ENCODE data around the gene RELL1. TPM values are rescaled to one million over a fixed set of nuclear protein-coding genes. Genes with fewer than 3 reads are reported as not detected.

Gene RELL1
- total RNA-seq, 2 experiments from 2014 or later = 13.8 to 15.3 TPM

- ChIA-PET CTCF (no interaction called here), POLR2A (no interaction called here)
- ATAC-seq = no peak
- Mint-ChIP-seq H3K27ac (no peak overlapping the region), H3K27me3 (no peaks in the 10 kb centered on the region), H3K9me3 (no peaks in the 10 kb centered on the region), H3K4me1 (ENCODE audit: low read depth) (no peaks in the 10 kb centered on the region), H3K36me3 (ENCODE audit: low read depth) (peaks cover 32% of the 10 kb centered on the region), H3K4me3 (no peak overlapping the region)
- intact Hi-C loops (cut with micrococcal nuclease) = no loop called here
- TF ChIP-seq, protein P1, sequence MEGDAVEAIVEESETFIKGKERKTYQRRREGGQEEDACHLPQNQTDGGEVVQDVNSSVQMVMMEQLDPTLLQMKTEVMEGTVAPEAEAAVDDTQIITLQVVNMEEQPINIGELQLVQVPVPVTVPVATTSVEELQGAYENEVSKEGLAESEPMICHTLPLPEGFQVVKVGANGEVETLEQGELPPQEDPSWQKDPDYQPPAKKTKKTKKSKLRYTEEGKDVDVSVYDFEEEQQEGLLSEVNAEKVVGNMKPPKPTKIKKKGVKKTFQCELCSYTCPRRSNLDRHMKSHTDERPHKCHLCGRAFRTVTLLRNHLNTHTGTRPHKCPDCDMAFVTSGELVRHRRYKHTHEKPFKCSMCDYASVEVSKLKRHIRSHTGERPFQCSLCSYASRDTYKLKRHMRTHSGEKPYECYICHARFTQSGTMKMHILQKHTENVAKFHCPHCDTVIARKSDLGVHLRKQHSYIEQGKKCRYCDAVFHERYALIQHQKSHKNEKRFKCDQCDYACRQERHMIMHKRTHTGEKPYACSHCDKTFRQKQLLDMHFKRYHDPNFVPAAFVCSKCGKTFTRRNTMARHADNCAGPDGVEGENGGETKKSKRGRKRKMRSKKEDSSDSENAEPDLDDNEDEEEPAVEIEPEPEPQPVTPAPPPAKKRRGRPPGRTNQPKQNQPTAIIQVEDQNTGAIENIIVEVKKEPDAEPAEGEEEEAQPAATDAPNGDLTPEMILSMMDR (IDR thresholded peaks at IDR 0.05) = no peak
- no peak for DNase-seq
These were observed 58.9 kb downstream of the RELL1 start for GRCh38 chr4:37627263-37627662.

DNA sequence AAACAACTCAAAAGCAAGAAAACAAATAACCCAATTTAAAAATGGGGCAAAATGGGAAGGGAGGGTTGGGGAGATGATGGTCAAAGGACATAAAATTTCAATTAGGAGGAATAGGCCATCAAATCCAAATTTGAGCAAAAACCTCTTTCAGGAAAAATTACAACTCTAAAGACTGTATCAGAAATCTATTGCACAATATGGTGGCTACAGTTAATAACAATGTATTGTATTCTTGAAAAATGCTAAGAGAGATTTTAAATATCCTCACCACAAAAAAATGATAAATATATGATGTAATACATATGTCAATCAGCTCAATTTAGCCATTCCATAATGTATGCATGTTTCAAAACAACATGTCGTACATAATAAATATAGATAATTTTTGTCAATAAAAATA, 60.7 kb downstream of the RELL1 start:
- TF ChIP-seq, protein P1 (IDR thresholded peaks at IDR 0.05) = no peak
- Mint-ChIP-seq H3K27me3 (no peaks in the 10 kb centered on the region), H3K27ac (no peak overlapping the region), H3K9me3 (no peaks in the 10 kb centered on the region), H3K4me3 (no peak overlapping the region), H3K36me3 (ENCODE audit: low read depth) (peaks cover 23% of the 10 kb centered on the region), H3K4me1 (ENCODE audit: low read depth) (no peaks in the 10 kb centered on the region)
- POLR2A ChIA-PET = no interaction called here
- no peak for DNase-seq
- ATAC-seq = no peak
- intact Hi-C loops (cut with micrococcal nuclease) = no loop called here
- CTCF ChIA-PET = no interaction called here

DNA sequence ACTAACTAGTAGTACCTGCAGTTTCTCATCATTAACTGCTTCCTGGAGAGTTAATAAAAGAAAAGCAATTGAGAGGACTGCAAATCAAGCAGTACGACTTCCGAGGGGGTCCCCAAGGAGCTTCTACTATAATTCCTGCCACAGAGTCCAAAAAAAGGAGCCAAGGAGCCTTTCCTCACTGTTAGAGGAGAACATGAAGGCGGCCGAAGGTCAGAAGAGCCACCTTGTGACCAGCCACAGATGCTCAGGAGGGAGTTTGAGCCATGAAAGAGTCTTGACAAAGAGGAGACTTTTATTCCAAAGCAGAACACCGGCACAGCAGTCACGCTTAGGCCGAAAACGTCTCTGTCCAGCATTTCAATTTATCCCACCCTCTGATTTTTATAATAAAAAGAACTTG, 62.2 kb downstream of the RELL1 start:
- TF ChIP-seq, protein P1 (IDR thresholded peaks at IDR 0.05) = no peak
- ChIA-PET CTCF (interaction anchor here (1.9 kb wide), 1 partner anchor 22 kb away, joined by 4 read pairs; no protein-coding TSS in a partner anchor), POLR2A (no interaction called here)
- Mint-ChIP-seq H3K27ac (no peak overlapping the region), H3K36me3 (ENCODE audit: low read depth) (peaks cover 17% of the 10 kb centered on the region), H3K27me3 (no peaks in the 10 kb centered on the region), H3K4me1 (ENCODE audit: low read depth) (no peaks in the 10 kb centered on the region), H3K9me3 (no peaks in the 10 kb centered on the region), H3K4me3 (no peak overlapping the region)
- intact Hi-C loops (cut with micrococcal nuclease) = no loop called here
- no peak for DNase-seq
- ATAC-seq = no peak

DNA sequence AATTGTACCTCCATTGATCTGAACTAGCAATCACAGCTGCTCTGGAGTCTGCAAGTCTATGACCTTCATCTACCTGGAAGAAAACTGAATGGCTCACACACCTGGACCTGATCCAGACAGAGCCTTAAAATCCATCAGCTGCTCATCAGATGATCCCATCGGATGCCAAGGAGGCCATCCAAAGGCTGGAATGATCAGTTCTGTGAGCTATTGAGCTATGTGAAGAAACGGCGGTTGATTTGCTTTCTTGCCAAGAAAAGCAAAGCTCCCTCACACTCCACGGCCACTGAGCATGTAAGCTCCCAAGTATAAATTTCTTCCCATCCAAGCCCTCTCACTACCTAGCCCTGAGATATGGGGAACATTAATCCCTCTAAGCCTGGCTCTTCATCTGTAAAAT, 63.1 kb downstream of the RELL1 start:
- Mint-ChIP-seq H3K27me3 (no peaks in the 10 kb centered on the region), H3K4me3 (no peak overlapping the region), H3K4me1 (ENCODE audit: low read depth) (no peaks in the 10 kb centered on the region), H3K27ac (no peak overlapping the region), H3K9me3 (no peaks in the 10 kb centered on the region), H3K36me3 (ENCODE audit: low read depth) (peaks cover 17% of the 10 kb centered on the region)
- ChIA-PET POLR2A (no interaction called here), CTCF (interaction anchor here (1.4 to 1.9 kb wide), 2 partner anchors 13 to 21 kb away, joined by 4 read pairs; no protein-coding TSS in a partner anchor)
- ATAC-seq = no peak
- TF ChIP-seq, protein P1 (IDR thresholded peaks at IDR 0.05) = no peak
- no peak for DNase-seq
- intact Hi-C loops (cut with micrococcal nuclease) = no loop called here

- TF ChIP-seq, protein P1 (IDR thresholded peaks at IDR 0.05) = no peak
- DNase-seq = no peak
- H3K27ac Mint-ChIP-seq = no peak overlapping the region
- peaks cover 15% of the 10 kb centered on the region for H3K4me1 Mint-ChIP-seq (ENCODE audit: low read depth)
- ChIA-PET CTCF (interaction anchor here (3.9 kb wide), 1 partner anchor 17 kb away, joined by 17 read pairs; no protein-coding TSS in a partner anchor), POLR2A (interaction anchor here (0.8 kb wide), 1 partner anchor 22 kb away, joined by 4 read pairs; no protein-coding TSS in a partner anchor)
- intact Hi-C loops (cut with micrococcal nuclease) = no loop called here
- no peaks in the 10 kb centered on the region for H3K27me3 Mint-ChIP-seq
- no peak overlapping the region for H3K4me3 Mint-ChIP-seq
- ATAC-seq = no peak
- H3K9me3 Mint-ChIP-seq = no peaks in the 10 kb centered on the region
- H3K36me3 Mint-ChIP-seq (ENCODE audit: low read depth) = peaks cover 11% of the 10 kb centered on the region
These were observed 66.0 kb downstream of the RELL1 start for GRCh38 chr4:37620176-37620575.
